GM12891 (cell line): Measurements from ENCODE around the gene SCYL3.

Experiments
- POLR2A ChIP-seq: IDR thresholded peaks from 2 replicates; pipeline ENCODE4 v1.6.1; 2011; ENCODE audit warnings: low read depth, low read length, control low read depth
- POLR2AphosphoS5 ChIP-seq: IDR thresholded peaks from 2 replicates; pipeline ENCODE4 v1.6.1; 2011; ENCODE audit warnings: low read depth, low read length, control low read depth
- TAF1 ChIP-seq: IDR thresholded peaks from 2 replicates; pipeline ENCODE4 v1.6.1; 2011; ENCODE audit warnings: low read depth, low read length, control low read depth

GRCh38 chr1:169814265-169814664 is 79.4 kb downstream of the SCYL3 start:
- TF ChIP-seq POLR2A: no peak
- no peak for TF ChIP-seq POLR2AphosphoS5
- no peak for TF ChIP-seq TAF1
